Loucy (cell line): Measurements from ENCODE around the gene SAMD4B.

Experiments
- EZH2phosphoT487 ChIP-seq: fragments of 200-600 bp; IDR thresholded peaks from 2 replicates; pipeline ENCODE4 v1.6.1; 2018; ENCODE audit warnings: antibody characterized with exemption, mild to moderate bottlenecking, moderate library complexity, borderline replicate concordance
- TF ChIP-seq, protein P1 (sequence below): fragments of 200-600 bp; sonication (generic); conservative IDR thresholded peaks from 2 replicates; pipeline ENCODE4 v1.5.1; 2014; ENCODE audit warnings: mild to moderate bottlenecking, antibody characterized with exemption, low read length

DNA sequence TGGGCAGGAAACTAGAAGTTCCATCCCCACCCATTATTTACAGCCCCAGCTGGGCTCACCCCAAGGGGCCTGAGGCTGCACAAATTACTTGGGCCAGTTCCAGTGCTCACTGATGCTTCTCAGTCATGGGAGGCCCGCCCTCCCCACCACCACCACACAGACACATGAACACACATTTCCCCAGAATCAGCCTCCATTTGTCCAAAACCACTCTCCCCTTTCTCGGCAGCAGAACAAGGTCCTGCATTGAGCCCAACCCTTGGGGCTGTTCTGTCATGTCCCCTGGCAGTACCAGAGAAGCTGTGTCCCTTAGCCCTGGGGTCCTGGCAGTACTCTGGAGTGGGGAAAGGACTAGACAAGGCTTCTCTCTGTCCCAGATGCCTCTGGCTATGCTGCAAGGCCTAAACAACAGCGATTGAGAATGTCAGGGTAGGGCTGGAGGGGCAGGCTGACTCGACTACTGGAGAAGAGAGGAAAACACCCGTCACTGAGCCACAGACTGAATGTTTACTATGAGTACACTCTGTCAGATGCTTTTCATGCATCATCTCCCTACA is 21.8 kb downstream of the SAMD4B start:
- TF ChIP-seq, protein P1, sequence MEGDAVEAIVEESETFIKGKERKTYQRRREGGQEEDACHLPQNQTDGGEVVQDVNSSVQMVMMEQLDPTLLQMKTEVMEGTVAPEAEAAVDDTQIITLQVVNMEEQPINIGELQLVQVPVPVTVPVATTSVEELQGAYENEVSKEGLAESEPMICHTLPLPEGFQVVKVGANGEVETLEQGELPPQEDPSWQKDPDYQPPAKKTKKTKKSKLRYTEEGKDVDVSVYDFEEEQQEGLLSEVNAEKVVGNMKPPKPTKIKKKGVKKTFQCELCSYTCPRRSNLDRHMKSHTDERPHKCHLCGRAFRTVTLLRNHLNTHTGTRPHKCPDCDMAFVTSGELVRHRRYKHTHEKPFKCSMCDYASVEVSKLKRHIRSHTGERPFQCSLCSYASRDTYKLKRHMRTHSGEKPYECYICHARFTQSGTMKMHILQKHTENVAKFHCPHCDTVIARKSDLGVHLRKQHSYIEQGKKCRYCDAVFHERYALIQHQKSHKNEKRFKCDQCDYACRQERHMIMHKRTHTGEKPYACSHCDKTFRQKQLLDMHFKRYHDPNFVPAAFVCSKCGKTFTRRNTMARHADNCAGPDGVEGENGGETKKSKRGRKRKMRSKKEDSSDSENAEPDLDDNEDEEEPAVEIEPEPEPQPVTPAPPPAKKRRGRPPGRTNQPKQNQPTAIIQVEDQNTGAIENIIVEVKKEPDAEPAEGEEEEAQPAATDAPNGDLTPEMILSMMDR, result no peak
- no peak for TF ChIP-seq EZH2phosphoT487
